Kidney epithelial cell (primary cell): ENCODE results near the gene C20orf173. TPM values are rescaled to one million over a fixed set of nuclear protein-coding genes. Genes with fewer than 3 reads are reported as not detected.

ENCODE experiments used
- DNase-seq: peaks from one replicate; pipeline ENCODE4 v3.0.0-alpha.2; 2010; ENCODE audit warnings: low read depth
- H3K27me3 ChIP-seq: 2 replicates; pipeline ENCODE4 v1.6.0; 2011; ENCODE audit warnings: low read length; ENCODE audit not compliant: control insufficient read depth, insufficient read depth
- H3K36me3 ChIP-seq: 2 replicates; pipeline ENCODE4 v1.5.1; 2011; ENCODE audit warnings: low read length; ENCODE audit not compliant: control insufficient read depth, insufficient read depth
- H3K4me3 ChIP-seq: 2 replicates; pipeline ENCODE4 v1.5.1; 2011; ENCODE audit warnings: low read depth, mild to moderate bottlenecking, control low read depth, low read length
- total RNA-seq: library from RNA; depleted of rRNA; stranded (reverse); fragments of >200 nt; gene quantifications from 2 replicates; pipeline ENCODE4 v1.2.3, GENCODE V29; 2015
- TF ChIP-seq, protein P1 (sequence below): IDR thresholded peaks from 2 replicates; pipeline ENCODE4 v1.5.1; 2011; ENCODE audit warnings: mild to moderate bottlenecking, moderate library complexity, low read length, control low read depth, inconsistent platforms; ENCODE audit not compliant: insufficient read depth, poor library complexity, severe bottlenecking

C20orf173 gene
- total RNA-seq, 1 donor from 2014 or later: not detected

DNA sequence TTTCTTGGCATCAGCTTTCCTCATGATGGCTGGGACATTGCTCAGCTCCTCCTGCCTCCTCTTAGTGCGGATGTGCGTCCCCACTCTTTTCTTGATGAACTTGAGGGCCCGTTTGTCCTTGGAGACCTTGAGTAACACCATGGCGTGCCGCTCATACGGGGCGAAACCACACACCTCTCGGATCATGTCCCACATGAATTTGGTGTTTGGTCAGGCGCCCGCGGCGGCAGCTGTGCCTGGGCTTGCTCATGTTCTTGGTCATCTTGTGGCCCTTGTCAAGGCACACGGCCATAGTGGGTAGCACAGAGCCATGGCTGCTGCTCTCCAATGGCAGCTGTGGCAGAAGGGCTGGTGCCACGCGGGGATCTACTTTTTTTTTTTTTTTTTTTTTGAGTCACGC, 15.0 kb upstream of the C20orf173 start:
- Histone ChIP-seq H3K36me3 (peaks cover 4% of the 10 kb centered on the region), H3K4me3 (no peak overlapping the region), H3K27me3 (no peaks in the 10 kb centered on the region)
- DNase-seq: no peak
- TF ChIP-seq, protein P1, sequence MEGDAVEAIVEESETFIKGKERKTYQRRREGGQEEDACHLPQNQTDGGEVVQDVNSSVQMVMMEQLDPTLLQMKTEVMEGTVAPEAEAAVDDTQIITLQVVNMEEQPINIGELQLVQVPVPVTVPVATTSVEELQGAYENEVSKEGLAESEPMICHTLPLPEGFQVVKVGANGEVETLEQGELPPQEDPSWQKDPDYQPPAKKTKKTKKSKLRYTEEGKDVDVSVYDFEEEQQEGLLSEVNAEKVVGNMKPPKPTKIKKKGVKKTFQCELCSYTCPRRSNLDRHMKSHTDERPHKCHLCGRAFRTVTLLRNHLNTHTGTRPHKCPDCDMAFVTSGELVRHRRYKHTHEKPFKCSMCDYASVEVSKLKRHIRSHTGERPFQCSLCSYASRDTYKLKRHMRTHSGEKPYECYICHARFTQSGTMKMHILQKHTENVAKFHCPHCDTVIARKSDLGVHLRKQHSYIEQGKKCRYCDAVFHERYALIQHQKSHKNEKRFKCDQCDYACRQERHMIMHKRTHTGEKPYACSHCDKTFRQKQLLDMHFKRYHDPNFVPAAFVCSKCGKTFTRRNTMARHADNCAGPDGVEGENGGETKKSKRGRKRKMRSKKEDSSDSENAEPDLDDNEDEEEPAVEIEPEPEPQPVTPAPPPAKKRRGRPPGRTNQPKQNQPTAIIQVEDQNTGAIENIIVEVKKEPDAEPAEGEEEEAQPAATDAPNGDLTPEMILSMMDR: no peak

DNA sequence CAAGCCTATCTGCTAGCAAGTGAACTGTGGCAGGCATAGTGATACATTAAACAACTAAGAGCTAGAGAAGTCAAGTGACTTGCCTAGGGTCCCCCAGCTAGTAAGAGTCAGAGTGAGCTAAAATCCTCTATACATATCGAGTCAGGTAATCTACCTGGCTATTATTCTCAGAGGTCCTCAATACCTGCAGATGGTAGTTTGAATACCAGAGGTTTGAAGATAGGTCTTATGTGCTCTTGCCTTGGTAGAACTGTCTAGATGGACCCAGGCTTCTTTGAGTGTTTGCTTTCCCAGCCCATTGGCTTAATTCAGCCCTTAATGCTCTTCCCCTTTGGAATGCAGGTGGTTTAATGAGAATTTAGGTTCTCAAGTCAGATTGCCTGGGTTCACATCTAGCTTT, 13.5 kb upstream of the C20orf173 start:
- peaks cover 3% of the 10 kb centered on the region for H3K36me3 ChIP-seq
- DNase-seq: no peak
- TF ChIP-seq, protein P1: no peak

DNA sequence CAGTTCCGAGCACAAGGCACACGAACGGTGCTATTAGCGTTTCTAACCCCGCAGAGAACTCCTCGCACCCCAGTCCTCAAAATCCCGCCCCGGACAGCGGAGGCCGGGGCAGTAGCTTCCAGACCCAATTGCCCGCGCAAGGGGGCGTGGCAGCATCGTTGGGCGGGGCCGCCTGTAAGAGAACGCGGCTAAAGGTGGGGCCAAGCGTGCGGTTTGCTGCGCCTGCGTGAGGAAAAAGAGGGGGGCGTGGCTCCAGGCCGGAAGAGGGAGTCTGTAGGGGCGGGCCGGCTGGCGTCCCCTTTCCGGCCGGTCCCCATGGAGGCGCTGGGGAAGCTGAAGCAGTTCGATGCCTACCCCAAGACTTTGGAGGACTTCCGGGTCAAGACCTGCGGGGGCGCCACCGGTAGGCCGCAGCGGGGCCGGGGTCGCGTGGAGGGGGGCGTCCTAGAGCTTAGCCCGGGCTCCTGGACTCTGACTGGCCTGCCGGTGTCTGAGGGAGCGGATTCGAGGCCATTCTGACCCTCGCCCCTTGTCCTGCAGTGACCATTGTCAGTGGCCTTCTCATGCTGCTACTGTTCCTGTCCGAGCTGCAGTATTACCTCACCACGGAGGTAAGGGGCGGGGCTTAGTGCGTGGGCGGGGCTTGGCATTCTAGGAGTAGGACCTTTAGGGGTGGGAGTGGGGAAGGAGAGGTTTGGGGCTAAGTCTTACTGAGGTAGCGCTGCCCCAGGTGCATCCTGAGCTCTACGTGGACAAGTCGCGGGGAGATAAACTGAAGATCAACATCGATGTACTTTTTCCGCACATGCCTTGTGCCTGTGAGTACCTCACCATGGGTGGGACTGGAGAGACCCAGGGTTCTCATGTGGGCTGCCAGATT, 12.6 kb upstream of the C20orf173 start, which contains the start of gene ERGIC3:
Gene ERGIC3, plus strand, starts transcription at position 296 of the 880 bp plus-strand sequence. Its CDS starts 20 bp downstream, at position 316.
- TF ChIP-seq, protein P1: no peak
- peak; percentile 71 for DNase-seq
- Histone ChIP-seq H3K36me3 (peaks cover 3% of the 10 kb centered on the region), H3K27me3 (no peaks in the 10 kb centered on the region), H3K4me3 (peak within 1 kb of the TSS; percentile 80)

More for the DNA sequence above, 13.5 kb upstream of the C20orf173 start:
- Histone ChIP-seq H3K27me3 (no peaks in the 10 kb centered on the region), H3K4me3 (no peak overlapping the region)

DNA sequence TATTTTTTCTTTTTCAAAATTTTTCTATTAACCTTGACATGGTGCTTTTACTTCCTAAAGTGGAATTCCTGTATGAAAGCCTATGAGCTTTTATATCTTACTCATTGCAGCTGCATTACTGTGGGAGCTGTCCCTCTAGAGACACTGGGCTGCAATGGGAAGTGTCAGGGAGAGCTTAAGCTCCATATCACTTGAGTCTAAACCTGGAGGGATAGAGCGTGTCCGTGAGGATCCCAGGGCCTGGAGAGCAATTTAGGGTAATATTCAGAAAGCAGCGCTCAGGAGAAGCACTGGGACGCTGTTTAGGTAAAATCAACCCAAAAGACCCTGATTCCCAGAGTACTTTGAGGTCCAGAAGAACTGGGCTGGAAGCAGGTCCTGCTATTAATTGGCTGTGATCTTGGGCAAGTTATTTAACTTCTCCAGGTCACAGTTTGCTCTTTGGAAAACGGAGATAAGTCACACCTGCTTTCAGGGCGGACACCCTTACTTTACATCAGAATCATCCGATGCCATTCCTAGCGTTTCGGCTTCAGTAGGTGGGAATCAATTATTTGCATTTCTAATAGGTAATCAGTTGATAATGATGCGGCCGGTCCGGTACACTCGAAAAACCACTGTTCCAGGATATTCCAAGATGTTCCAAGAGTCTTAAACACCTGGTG, 11.8 kb upstream of the C20orf173 start:
- Histone ChIP-seq H3K4me3 (peak overlapping the region; percentile 80), H3K27me3 (no peaks in the 10 kb centered on the region), H3K36me3 (peaks cover 3% of the 10 kb centered on the region)
- DNase-seq: no peak
- TF ChIP-seq, protein P1: no peak

DNA sequence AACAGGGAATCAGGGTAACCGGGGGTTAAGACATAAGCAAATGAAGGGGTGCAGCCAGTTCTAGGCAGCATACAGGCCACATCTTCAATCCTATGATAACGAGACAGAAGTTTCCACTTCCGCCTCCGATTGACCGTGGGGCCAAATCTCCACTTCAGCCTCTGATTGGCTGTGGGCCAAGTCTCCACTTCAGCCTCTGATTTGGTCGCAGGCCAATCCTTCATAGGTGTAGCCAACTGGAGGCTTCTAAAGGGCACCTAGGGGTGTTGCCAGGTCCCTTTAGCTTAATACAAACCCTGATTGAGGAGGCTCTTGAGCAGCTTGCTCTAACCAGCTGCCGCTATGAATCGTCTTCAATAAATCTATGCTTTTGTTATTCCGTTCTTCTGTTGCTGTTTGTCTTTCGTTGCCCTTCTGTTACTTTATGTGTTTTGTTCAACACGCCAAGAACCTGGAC, 10.3 kb upstream of the C20orf173 start:
- no peak for DNase-seq
- H3K27me3 ChIP-seq: no peaks in the 10 kb centered on the region
- H3K4me3 ChIP-seq: no peak overlapping the region
- TF ChIP-seq, protein P1: no peak
- H3K36me3 ChIP-seq: peaks cover 3% of the 10 kb centered on the region
